IPS-18a (cell line): Measurements from ENCODE around the gene ZNF439.
"Not testable (repeated sequence)": the region's sequence is repeated elsewhere in the genome, so short reads cannot be mapped to it uniquely, and the experiment has no call there.

Experiments used
- H3K27ac ChIP-seq: one replicate; pipeline ENCODE4 v1.5.1; 2013; ENCODE audit warnings: low read length
- H3K27me3 ChIP-seq: one replicate; pipeline ENCODE4 v1.6.1; 2013; ENCODE audit warnings: mild to moderate bottlenecking, low read length; ENCODE audit not compliant: control insufficient read depth, insufficient read depth
- H3K36me3 ChIP-seq: one replicate; pipeline ENCODE4 v1.6.1; 2013; ENCODE audit warnings: low read depth, low read length; ENCODE audit not compliant: control insufficient read depth
- H3K4me1 ChIP-seq: one replicate; pipeline ENCODE4 v1.6.1; 2013; ENCODE audit warnings: low read depth, low read length; ENCODE audit not compliant: control insufficient read depth
- H3K4me3 ChIP-seq: one replicate; pipeline ENCODE4 v1.5.1; 2013; ENCODE audit warnings: low read length
- H3K9ac ChIP-seq: one replicate; pipeline ENCODE4 v1.6.1; 2013; ENCODE audit warnings: mild to moderate bottlenecking, low read length, moderate library complexity
- H3K9me3 ChIP-seq: one replicate; pipeline ENCODE4 v1.6.1; 2013; ENCODE audit warnings: low read depth, low read length; ENCODE audit not compliant: control insufficient read depth

Gene ZNF439

DNA sequence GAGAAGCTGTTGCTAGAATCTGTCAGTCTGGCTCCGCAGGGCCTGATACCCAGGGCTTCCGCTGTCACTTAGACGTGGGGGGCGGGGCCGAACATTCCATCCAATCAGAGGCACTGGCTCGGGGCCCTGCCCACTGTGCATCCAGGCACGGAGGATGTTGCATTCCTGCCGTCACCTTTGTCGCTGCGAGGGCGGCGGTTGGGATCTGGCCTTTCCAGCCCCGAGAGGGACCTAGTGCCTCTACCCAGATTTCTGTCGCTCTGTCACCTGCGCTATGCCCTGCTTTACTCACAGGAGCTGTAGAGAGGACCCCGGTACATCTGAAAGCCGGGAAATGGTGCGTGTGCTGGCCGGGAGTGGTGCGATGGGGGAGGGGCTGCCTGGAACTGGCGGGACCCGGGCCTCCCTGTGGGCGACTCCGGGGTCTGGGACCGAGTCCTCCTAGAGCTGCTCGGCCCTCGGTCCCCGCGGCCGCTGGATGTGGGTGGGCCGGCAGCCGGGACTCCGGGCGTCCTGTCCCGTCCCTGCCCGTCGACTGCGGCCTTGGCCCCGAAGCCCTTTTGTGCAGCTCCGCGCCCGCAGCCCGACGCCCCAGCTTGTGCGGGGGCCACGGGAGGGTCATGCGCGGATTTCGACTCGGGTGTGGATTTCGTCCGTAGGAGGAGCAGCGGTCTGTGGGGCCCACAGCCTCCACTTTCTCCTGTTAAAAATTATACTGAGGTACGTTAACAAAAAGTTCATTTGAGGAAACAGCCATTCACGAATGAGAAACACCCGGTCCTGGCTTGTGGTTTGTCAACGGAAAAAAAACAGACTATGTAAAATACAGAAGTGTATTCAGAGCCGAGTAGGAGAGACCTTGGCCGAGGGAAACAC lies at the start of gene ZNF439:
Gene ZNF439, plus strand, starts transcription at position 133 of the 876 bp plus-strand sequence. Its CDS starts 142 bp downstream, at position 275.
- no peaks in the 10 kb centered on the region for H3K36me3 ChIP-seq
- no peak within 1 kb of the TSS for H3K9ac ChIP-seq
- no peaks in the 10 kb centered on the region for H3K9me3 ChIP-seq
- H3K4me1 ChIP-seq, result no peaks in the 10 kb centered on the region
- H3K4me3 ChIP-seq, result peak within 1 kb of the TSS; percentile 51
- H3K27ac ChIP-seq, result no peak within 1 kb of the TSS
- H3K27me3 ChIP-seq, result no peaks in the 10 kb centered on the region

- no peak overlapping the region for H3K9ac ChIP-seq
- H3K27me3 ChIP-seq, result no peaks in the 10 kb centered on the region
- H3K4me1 ChIP-seq, result no peaks in the 10 kb centered on the region
- H3K36me3 ChIP-seq, result no peaks in the 10 kb centered on the region
- peaks cover 12% of the 10 kb centered on the region for H3K9me3 ChIP-seq
- no peak overlapping the region for H3K27ac ChIP-seq
- no peak overlapping the region for H3K4me3 ChIP-seq
Measured at GRCh38 chr19:11806354-11807098, 42.0 kb upstream of the ZNF439 start.

- Histone ChIP-seq H3K9me3 (peaks cover 12% of the 10 kb centered on the region), H3K27ac (no peak overlapping the region), H3K4me3 (no peak overlapping the region), H3K4me1 (no peaks in the 10 kb centered on the region), H3K9ac (no peak overlapping the region), H3K27me3 (peaks cover under 1% of the 10 kb centered on the region), H3K36me3 (no peaks in the 10 kb centered on the region)
Measured at GRCh38 chr19:11807099-11807380, 41.5 kb upstream of the ZNF439 start.

DNA sequence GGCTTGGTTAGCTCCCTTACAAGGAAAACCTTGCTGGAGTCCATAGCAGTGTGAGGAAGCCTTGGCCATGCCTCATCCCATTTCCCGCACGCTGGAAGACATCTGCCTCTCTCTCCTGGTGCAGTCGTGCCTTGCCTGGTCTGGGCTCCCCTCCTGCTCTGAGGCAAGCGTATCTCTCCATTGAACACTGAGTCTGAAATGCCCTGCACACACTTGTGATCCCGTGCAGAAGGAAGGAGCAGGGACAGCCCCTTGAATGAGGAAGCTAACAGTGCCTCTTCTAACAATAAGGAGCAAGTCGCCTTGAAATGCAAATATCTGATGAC lies 34.9 kb upstream of the ZNF439 start:
- Histone ChIP-seq H3K9ac (no peak overlapping the region), H3K4me3 (peak overlapping the region; percentile 83), H3K36me3 (no peaks in the 10 kb centered on the region), H3K27ac (no peak overlapping the region), H3K4me1 (no peaks in the 10 kb centered on the region), H3K9me3 (no peaks in the 10 kb centered on the region), H3K27me3 (peaks cover 27% of the 10 kb centered on the region)

- Histone ChIP-seq H3K9ac (peak within 1 kb of the TSS; percentile 51), H3K27ac (no peak within 1 kb of the TSS), H3K4me3 (peak within 1 kb of the TSS; percentile 83), H3K9me3 (no peaks in the 10 kb centered on the region), H3K27me3 (peaks cover 27% of the 10 kb centered on the region), H3K36me3 (no peaks in the 10 kb centered on the region), H3K4me1 (no peaks in the 10 kb centered on the region)
Measured at GRCh38 chr19:11814029-11814699, 34.4 kb upstream of the ZNF439 start, which contains the start of gene ZNF440. ZNF440 (plus strand) TSS chr19:11814273; CDS start chr19:11814448, 175 bp downstream.

GRCh38 chr19:11814700-11815035 lies 33.9 kb upstream of the ZNF439 start:
- Histone ChIP-seq H3K27ac (no peak overlapping the region), H3K4me3 (peak overlapping the region; percentile 83), H3K4me1 (no peaks in the 10 kb centered on the region), H3K36me3 (no peaks in the 10 kb centered on the region), H3K9ac (peak overlapping the region; percentile 51), H3K9me3 (no peaks in the 10 kb centered on the region), H3K27me3 (peaks cover 27% of the 10 kb centered on the region)

DNA sequence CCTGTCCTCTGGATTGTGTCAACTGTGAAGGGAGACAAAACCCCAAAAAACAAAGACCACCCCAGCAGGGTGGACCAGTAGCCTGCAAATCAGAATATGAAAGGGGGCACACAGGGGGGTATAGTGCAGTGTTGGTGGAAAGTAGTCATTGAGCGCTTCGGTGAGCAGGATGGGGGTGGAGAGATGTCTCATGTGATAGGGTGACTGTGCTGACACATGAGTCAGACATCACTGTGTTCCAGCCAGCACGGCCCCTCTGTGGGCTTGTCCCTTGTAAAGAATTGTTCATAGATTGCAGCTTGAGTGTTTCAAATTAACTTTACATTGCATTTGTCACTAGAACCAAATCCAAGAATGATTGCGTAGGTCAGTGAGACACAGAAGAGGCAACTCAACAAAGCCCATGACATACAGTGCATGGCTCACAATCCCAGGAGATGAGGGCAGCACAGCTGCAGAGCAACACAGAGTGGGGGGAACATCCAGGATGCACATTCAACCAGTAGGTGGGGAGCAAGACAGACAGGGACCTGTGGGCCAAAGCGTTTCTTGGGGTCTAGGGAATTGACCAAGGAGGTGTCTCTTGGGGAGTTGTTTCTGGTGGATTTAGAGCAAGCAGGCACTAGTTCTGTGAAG lies 26.9 kb upstream of the ZNF439 start:
- no peaks in the 10 kb centered on the region for H3K4me1 ChIP-seq
- no peaks in the 10 kb centered on the region for H3K36me3 ChIP-seq
- H3K9me3 ChIP-seq, result no peaks in the 10 kb centered on the region
- no peak overlapping the region for H3K27ac ChIP-seq
- H3K4me3 ChIP-seq, result no peak overlapping the region
- H3K27me3 ChIP-seq, result no peaks in the 10 kb centered on the region
- no peak overlapping the region for H3K9ac ChIP-seq

- H3K4me1 ChIP-seq, H3K27me3 ChIP-seq, H3K27ac ChIP-seq, H3K4me3 ChIP-seq, H3K9ac ChIP-seq: not testable (repeated sequence)
- Histone ChIP-seq H3K9me3 (peaks cover 35% of the 10 kb centered on the region), H3K36me3 (peaks cover 20% of the 10 kb centered on the region)
Measured at GRCh38 chr19:11828957-11829876, 19.3 kb upstream of the ZNF439 start.

- H3K27ac ChIP-seq, result no peak overlapping the region
- H3K27me3 ChIP-seq, result no peaks in the 10 kb centered on the region
- peaks cover 20% of the 10 kb centered on the region for H3K36me3 ChIP-seq
- H3K9ac ChIP-seq, result no peak overlapping the region
- H3K9me3 ChIP-seq, result peaks cover 38% of the 10 kb centered on the region
- H3K4me3 ChIP-seq, result no peak overlapping the region
- H3K4me1 ChIP-seq, result no peaks in the 10 kb centered on the region
Measured at GRCh38 chr19:11832253-11832912, 16.1 kb upstream of the ZNF439 start.

DNA sequence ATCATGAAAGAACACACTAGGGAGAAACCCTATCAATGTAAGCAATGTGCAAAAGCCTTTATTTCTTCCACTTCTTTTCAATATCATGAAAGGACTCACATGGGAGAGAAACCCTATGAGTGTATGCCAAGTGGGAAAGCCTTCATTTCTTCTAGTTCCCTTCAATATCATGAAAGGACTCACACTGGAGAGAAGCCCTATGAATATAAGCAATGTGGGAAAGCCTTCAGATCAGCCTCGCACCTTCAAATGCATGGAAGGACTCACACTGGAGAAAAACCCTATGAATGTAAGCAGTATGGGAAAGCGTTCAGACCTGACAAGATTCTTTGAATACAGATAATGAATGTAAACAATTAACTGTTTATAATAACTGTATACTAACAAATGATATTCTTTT lies 15.0 kb upstream of the ZNF439 start:
- no peak overlapping the region for H3K9ac ChIP-seq
- no peaks in the 10 kb centered on the region for H3K4me1 ChIP-seq
- H3K4me3 ChIP-seq, result no peak overlapping the region
- no peak overlapping the region for H3K27ac ChIP-seq
- H3K27me3 ChIP-seq, result no peaks in the 10 kb centered on the region
- H3K9me3 ChIP-seq, result peaks cover 42% of the 10 kb centered on the region
- peaks cover 20% of the 10 kb centered on the region for H3K36me3 ChIP-seq
